Upper lobe of right lung (tissue), 1 donor: ENCODE results near the gene ARID3B. TPM values are rescaled to one million over a fixed set of nuclear protein-coding genes. Genes with fewer than 3 reads are reported as not detected.

Experiments
- ATAC-seq: fragments of 200-7000 bp; cut with Tn5 transposase; one replicate; pipeline ENCODE4 v1.9.1; 2020; ENCODE audit warnings: mild to moderate bottlenecking, moderate library complexity
- DNase-seq: peaks from one replicate; pipeline ENCODE4 v3.0.0-alpha.2; 2020
- H3K27ac ChIP-seq: fragments of 200-600 bp; one replicate; pipeline ENCODE4 v1.8.0; 2022
- H3K27me3 ChIP-seq: fragments of 200-600 bp; one replicate; pipeline ENCODE4 v1.8.0; 2022; ENCODE audit warnings: mild to moderate bottlenecking
- H3K36me3 ChIP-seq: fragments of 200-600 bp; one replicate; pipeline ENCODE4 v1.8.0; 2022
- H3K4me1 ChIP-seq: fragments of 200-600 bp; one replicate; pipeline ENCODE4 v1.8.0; 2022
- H3K4me3 ChIP-seq: fragments of 200-600 bp; one replicate; pipeline ENCODE4 v1.8.0; 2022; ENCODE audit warnings: mild to moderate bottlenecking
- H3K9me3 ChIP-seq: fragments of 200-600 bp; one replicate; pipeline ENCODE4 v1.8.0; 2022
- CTCF ChIP-seq: fragments of 200-600 bp; IDR thresholded peaks from one replicate; pipeline ENCODE4 v1.8.0; 2022; ENCODE audit warnings: antibody characterized with exemption
- intact Hi-C: fragments of 100-400 bp; cut with DNase I; formaldehyde crosslinking; loops from one replicate; pipeline ENCODE4 v1.11.0; 2022
- total RNA-seq: library from RNA; stranded (reverse); fragmentation: NEBNext Ultra II Directional; extraction: Animal tissue kit (Norgen Biotek cat#: 25700); gene quantifications from one replicate; pipeline ENCODE4 v1.2.1, GENCODE V29; 2021
- donor health status: DM: no; HTN: yes; CAD: no; lungs with severe emphysema.

The ARID3B gene
- total RNA-seq, 1 donor from 2014 or later, result 10.7 TPM

GRCh38 chr15:74528876-74529275, 12.1 kb upstream of the ARID3B start:
- Histone ChIP-seq H3K9me3 (no peaks in the 10 kb centered on the region), H3K27ac (no peak overlapping the region), H3K4me1 (no peaks in the 10 kb centered on the region), H3K27me3 (no peaks in the 10 kb centered on the region), H3K36me3 (no peaks in the 10 kb centered on the region), H3K4me3 (no peak overlapping the region)
- ATAC-seq, result no peak
- intact Hi-C loops, result no loop called here
- no peak for DNase-seq
- TF ChIP-seq CTCF, result no peak

GRCh38 chr15:74529921-74530320, 11.1 kb upstream of the ARID3B start:
- peak; percentile 66 for ATAC-seq
- no peak for DNase-seq
- Histone ChIP-seq H3K9me3 (no peaks in the 10 kb centered on the region), H3K4me1 (no peaks in the 10 kb centered on the region), H3K27ac (no peak overlapping the region), H3K36me3 (no peaks in the 10 kb centered on the region), H3K4me3 (no peak overlapping the region), H3K27me3 (no peaks in the 10 kb centered on the region)
- intact Hi-C loops, result no loop called here
- no peak for TF ChIP-seq CTCF

- no peaks in the 10 kb centered on the region for H3K4me1 ChIP-seq
- H3K27me3 ChIP-seq, result no peaks in the 10 kb centered on the region
- DNase-seq (no peak), ATAC-seq (no peak)
- no peak for TF ChIP-seq CTCF
- H3K36me3 ChIP-seq, result no peaks in the 10 kb centered on the region
- no peak overlapping the region for H3K27ac ChIP-seq
- no peak overlapping the region for H3K4me3 ChIP-seq
- intact Hi-C loops, result no loop called here
- H3K9me3 ChIP-seq, result no peaks in the 10 kb centered on the region
Observed at GRCh38 chr15:74530771-74531143, 10.3 kb upstream of the ARID3B start.

GRCh38 chr15:74531144-74531811, 9.7 kb upstream of the ARID3B start:
- H3K4me3 ChIP-seq, result no peak overlapping the region
- intact Hi-C loops, result no loop called here
- H3K36me3 ChIP-seq, result no peaks in the 10 kb centered on the region
- ATAC-seq (no peak), DNase-seq (no peak)
- H3K27ac ChIP-seq, result no peak overlapping the region
- no peaks in the 10 kb centered on the region for H3K4me1 ChIP-seq
- TF ChIP-seq CTCF, result no peak
- H3K27me3 ChIP-seq, result no peaks in the 10 kb centered on the region
- H3K9me3 ChIP-seq, result no peaks in the 10 kb centered on the region

DNA sequence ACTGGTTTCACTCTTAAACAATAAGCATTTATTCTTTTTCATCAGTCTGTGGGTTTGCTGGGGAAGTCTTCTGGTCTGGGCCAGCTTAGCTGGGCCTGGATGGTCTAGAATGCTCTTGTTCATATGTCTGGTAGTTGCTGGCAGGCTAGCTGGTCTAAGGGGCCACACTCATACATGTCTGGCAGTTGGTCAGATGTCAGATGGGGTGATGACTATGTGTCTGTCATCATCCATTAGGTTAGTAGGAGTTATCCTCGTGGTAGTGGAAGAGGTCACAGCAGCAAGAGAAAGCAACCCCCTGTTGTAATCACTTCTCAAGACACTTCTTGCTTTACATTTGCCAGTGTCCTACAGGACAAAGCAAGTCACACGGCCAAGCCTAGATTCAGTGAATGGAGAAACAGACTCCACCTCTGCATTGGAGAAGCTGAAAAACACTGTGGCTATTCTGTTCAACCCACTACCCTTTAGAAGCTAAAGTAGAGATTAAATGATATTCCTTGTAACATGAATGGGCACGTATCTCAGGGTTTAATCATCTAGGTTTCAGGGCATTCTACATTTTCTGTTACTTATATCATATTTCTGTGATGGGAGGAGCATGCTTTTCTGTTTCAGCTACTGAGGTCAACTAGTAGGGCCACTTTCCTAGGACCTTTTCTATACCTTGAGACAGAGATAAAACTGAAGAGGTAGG, 5.5 kb upstream of the ARID3B start:
- Histone ChIP-seq H3K36me3 (no peaks in the 10 kb centered on the region), H3K27me3 (no peaks in the 10 kb centered on the region), H3K27ac (no peak overlapping the region), H3K9me3 (no peaks in the 10 kb centered on the region), H3K4me1 (peaks cover 6% of the 10 kb centered on the region), H3K4me3 (no peak overlapping the region)
- TF ChIP-seq CTCF, result no peak
- peak; percentile 93 for ATAC-seq
- DNase-seq, result no peak
- intact Hi-C loops, result no loop called here
